HEK293T (cell line): ENCODE results near the gene CLCN7.

Experiments used
- CTCF ChIA-PET: fragments of 350-600 bp; formaldehyde crosslinking; extraction: SDS; loops from one replicate; lab custom pipeline; 2021; ENCODE audit warnings: antibody characterized with exemption, inconsistent platforms; lab: Yijun Ruan, JAX
- POLR2A ChIA-PET: fragments of 350-600 bp; formaldehyde crosslinking; extraction: SDS; loops from one replicate; lab custom pipeline; 2020; ENCODE audit warnings: antibody characterized with exemption, inconsistent platforms; lab: Yijun Ruan, JAX
- DNase-seq: peaks from one replicate; pipeline ENCODE4 v3.0.0; 2012; ENCODE audit warnings: mixed read lengths; ENCODE audit errors: extremely low spot score
- ARNT ChIP-seq: fragments of 450-650 bp; IDR thresholded peaks from 2 replicates; pipeline ENCODE4 v1.6.1; 2017; ENCODE audit warnings: mild to moderate bottlenecking
- BHLHE40 ChIP-seq: fragments of 450-650 bp; IDR thresholded peaks from 2 replicates; pipeline ENCODE4 v1.6.1; 2016; ENCODE audit warnings: mild to moderate bottlenecking, moderate library complexity, borderline replicate concordance
- CTBP1 ChIP-seq: fragments of 450-650 bp; IDR thresholded peaks from 2 replicates; pipeline ENCODE4 v1.6.1; 2016; ENCODE audit warnings: borderline replicate concordance
- ELF4 ChIP-seq: fragments of 450-650 bp; IDR thresholded peaks from 2 replicates; pipeline ENCODE4 v1.6.1; 2017; ENCODE audit warnings: antibody characterized with exemption
- FOXA1 ChIP-seq: fragments of 450-650 bp; IDR thresholded peaks from 2 replicates; pipeline ENCODE4 v1.6.1; 2016; ENCODE audit warnings: mild to moderate bottlenecking
- FOXK2 ChIP-seq: fragments of 450-650 bp; IDR thresholded peaks from 2 replicates; pipeline ENCODE4 v1.6.1; 2016; ENCODE audit warnings: mild to moderate bottlenecking
- FOXM1 ChIP-seq: fragments of 450-650 bp; IDR thresholded peaks from 2 replicates; pipeline ENCODE4 v1.6.1; 2017; ENCODE audit warnings: mild to moderate bottlenecking, borderline replicate concordance
- HDGF ChIP-seq: fragments of 450-650 bp; IDR thresholded peaks from 2 replicates; pipeline ENCODE4 v1.6.1; 2017; ENCODE audit warnings: antibody characterized with exemption, borderline replicate concordance
- L3MBTL2 ChIP-seq: fragments of 450-650 bp; conservative IDR thresholded peaks from 2 replicates; pipeline ENCODE4 v1.6.1; 2016; ENCODE audit warnings: mild to moderate bottlenecking
- LEF1 ChIP-seq: fragments of 450-650 bp; IDR thresholded peaks from 2 replicates; pipeline ENCODE4 v1.6.1; 2017; ENCODE audit warnings: mild to moderate bottlenecking, borderline replicate concordance
- NFRKB ChIP-seq: fragments of 450-650 bp; IDR thresholded peaks from 2 replicates; pipeline ENCODE4 v1.6.1; 2016; ENCODE audit warnings: mild to moderate bottlenecking, moderate library complexity
- SP1 ChIP-seq: fragments of 450-650 bp; IDR thresholded peaks from 2 replicates; pipeline ENCODE4 v1.6.1; 2017
- SUZ12 ChIP-seq: fragments of 450-650 bp; IDR thresholded peaks from 2 replicates; pipeline ENCODE4 v1.6.1; 2016; ENCODE audit warnings: mild to moderate bottlenecking
- TARDBP ChIP-seq: fragments of 450-650 bp; IDR thresholded peaks from 2 replicates; pipeline ENCODE4 v1.6.1; 2016
- ZNF384 ChIP-seq: fragments of 450-650 bp; IDR thresholded peaks from 2 replicates; pipeline ENCODE4 v1.6.1; 2016
- TF ChIP-seq, protein P1 (sequence below): fragments of 450-650 bp; IDR thresholded peaks from 2 replicates; pipeline ENCODE4 v1.6.1; 2016

Gene CLCN7

DNA sequence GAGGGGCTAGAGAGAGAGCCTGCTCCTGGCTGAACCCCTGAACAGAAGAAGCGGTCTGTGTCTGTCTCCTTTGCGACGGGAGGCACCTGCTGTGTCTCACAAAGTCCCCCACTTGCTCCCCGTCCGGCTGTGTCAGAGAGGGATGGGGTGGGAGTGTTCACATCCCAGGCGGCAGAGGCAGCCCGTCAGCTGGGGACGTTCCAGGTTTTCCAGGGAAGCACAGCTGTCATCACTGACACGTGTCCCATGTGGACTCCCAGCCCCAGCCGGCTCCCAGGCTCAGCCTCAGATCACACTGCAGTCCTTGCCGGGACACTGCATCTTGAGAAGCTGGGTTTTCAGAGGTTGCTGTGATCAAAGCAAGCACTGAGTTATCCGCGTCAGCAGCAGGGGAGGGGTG lies 19.9 kb upstream of the CLCN7 start:
- TF ChIP-seq ZNF384 = no peak
- no peak for TF ChIP-seq ARNT
- ChIA-PET POLR2A (interaction anchor here (1.0 to 1.3 kb wide), 2 partner anchors 18 to 116 kb away, joined by 3 to 4 read pairs; no protein-coding TSS in a partner anchor), CTCF (no interaction called here)
- no peak for DNase-seq

GRCh38 chr16:1494129-1494640 lies 19.4 kb upstream of the CLCN7 start:
- peak; percentile 61 for DNase-seq

GRCh38 chr16:1493746-1494094 lies 18.9 kb upstream of the CLCN7 start:
- peak; percentile 31 for DNase-seq
- TF ChIP-seq FOXM1 (no peak), ELF4 (no peak)
- ChIA-PET POLR2A (interaction anchor here (1.0 to 2.3 kb wide), 8 partner anchors 9 to 213 kb away, joined by 3 to 8 read pairs (median 4); partner anchors contain the start of gene MAPK8IP3), CTCF (no interaction called here)

More at GRCh38 chr16:1494129-1494640, 19.4 kb upstream of the CLCN7 start:
- POLR2A ChIA-PET = interaction anchor here (1.0 to 2.2 kb wide), 5 partner anchors 8 to 212 kb away, joined by 3 to 8 read pairs (median 4); partner anchors contain the start of gene MAPK8IP3
- CTCF ChIA-PET = no interaction called here
- no peak for TF ChIP-seq L3MBTL2
- TF ChIP-seq FOXM1 = no peak
- TF ChIP-seq HDGF = no peak
- no peak for TF ChIP-seq FOXK2

DNA sequence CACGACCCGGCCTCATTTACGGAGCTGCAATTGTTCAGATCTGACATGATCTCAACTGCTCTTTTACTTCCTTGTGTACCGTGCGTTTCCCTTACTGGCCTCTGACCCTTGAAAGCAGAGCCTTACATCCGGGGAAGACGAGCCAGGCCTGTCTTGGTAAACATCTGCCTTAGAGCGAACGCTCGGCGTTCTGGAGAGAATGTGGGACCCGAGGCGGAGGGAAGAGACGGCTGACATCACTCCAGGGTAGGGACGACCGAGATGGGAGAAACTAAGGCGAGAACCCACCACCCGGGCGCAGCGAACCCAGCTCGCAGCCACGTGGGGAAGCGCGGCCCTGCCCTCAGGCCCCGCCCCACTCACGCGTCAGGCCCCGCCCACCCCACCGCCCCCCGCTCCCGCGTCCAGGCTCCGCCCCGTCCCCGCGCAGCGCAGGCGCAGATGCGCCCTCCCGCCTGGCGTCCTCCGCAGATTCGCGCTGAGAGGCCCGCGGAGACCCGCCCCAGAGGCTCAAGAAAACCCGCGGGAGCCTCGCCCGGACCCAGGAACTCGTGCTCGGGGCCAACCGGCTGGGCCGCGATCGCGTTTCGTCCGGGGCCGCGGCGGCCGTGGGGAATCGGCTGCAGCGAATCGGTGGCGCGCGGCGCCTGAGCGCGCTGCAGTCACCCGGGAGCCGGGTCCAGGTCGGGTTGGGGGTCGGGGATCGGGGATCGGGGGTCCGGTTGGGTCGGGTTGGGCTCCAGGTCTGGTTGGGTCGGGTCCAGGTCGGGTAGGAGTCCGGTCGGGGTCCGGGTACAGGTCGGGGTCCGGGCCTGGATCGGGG lies 18.3 kb upstream of the CLCN7 start, which contains the start of gene TELO2:
Gene TELO2, plus strand, starts transcription at position 438 of the 823 bp plus-strand sequence. CDS start 922 bp downstream, outside the sequence.
- DNase-seq = peak; percentile 99

GRCh38 chr16:1492082-1492922 lies 17.5 kb upstream of the CLCN7 start:
- CTCF ChIA-PET = interaction anchor here (1.2 kb wide), 1 partner anchor 231 kb away, joined by 3 read pairs; no protein-coding TSS in a partner anchor
- TF ChIP-seq HDGF = no peak
- TF ChIP-seq FOXA1 = no peak
- no peak for TF ChIP-seq CTBP1
- TF ChIP-seq NFRKB = no peak
- no peak for TF ChIP-seq L3MBTL2
- TF ChIP-seq TARDBP = no peak
- TF ChIP-seq BHLHE40 = no peak
- TF ChIP-seq FOXK2 = no peak
- no peak for TF ChIP-seq ELF4
- POLR2A ChIA-PET = interaction anchor here (0.9 to 2.3 kb wide), 7 partner anchors 10 to 200 kb away, joined by 3 to 8 read pairs (median 4); partner anchors contain the start of gene UQCC4
- DNase-seq = no peak

More for the DNA sequence above, 18.3 kb upstream of the CLCN7 start, which contains the start of gene TELO2:
- ChIA-PET POLR2A (interaction anchor here (0.6 to 2.3 kb wide), 11 partner anchors 9 to 213 kb away, joined by 3 to 8 read pairs (median 4); partner anchors contain the start of genes MAPK8IP3 and UQCC4), CTCF (no interaction called here)
- no peak for TF ChIP-seq FOXM1
- TF ChIP-seq ZNF384 = no peak
- no peak for TF ChIP-seq FOXK2
- peak; percentile 89 for TF ChIP-seq L3MBTL2
- no peak for TF ChIP-seq HDGF
- no peak for TF ChIP-seq ELF4

- POLR2A ChIA-PET = interaction anchor here (0.9 to 2.3 kb wide), 3 partner anchors 14 to 16 kb away, joined by 3 to 6 read pairs (median 3); no protein-coding TSS in a partner anchor
- no peak for DNase-seq
- CTCF ChIA-PET = interaction anchor here (1.2 kb wide), 1 partner anchor 232 kb away, joined by 3 read pairs; no protein-coding TSS in a partner anchor
- TF ChIP-seq FOXK2 = no peak
- TF ChIP-seq NFRKB = no peak
These were observed 16.5 kb upstream of the CLCN7 start for GRCh38 chr16:1491327-1491726.

GRCh38 chr16:1489077-1489476 lies 14.2 kb upstream of the CLCN7 start:
- ChIA-PET CTCF (no interaction called here), POLR2A (no interaction called here)
- TF ChIP-seq FOXK2 (no peak), ZNF384 (no peak), ELF4 (no peak), TARDBP (no peak), ARNT (no peak), LEF1 (no peak), FOXM1 (no peak), SUZ12 (no peak), CTBP1 (no peak), HDGF (no peak), NFRKB (no peak), FOXA1 (no peak), L3MBTL2 (no peak), BHLHE40 (no peak), SP1 (no peak)
- TF ChIP-seq, protein P1, sequence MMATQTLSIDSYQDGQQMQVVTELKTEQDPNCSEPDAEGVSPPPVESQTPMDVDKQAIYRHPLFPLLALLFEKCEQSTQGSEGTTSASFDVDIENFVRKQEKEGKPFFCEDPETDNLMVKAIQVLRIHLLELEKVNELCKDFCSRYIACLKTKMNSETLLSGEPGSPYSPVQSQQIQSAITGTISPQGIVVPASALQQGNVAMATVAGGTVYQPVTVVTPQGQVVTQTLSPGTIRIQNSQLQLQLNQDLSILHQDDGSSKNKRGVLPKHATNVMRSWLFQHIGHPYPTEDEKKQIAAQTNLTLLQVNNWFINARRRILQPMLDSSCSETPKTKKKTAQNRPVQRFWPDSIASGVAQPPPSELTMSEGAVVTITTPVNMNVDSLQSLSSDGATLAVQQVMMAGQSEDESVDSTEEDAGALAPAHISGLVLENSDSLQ = no peak

More at GRCh38 chr16:1489077-1489476, 14.2 kb upstream of the CLCN7 start:
- DNase-seq = no peak
